ENCODE results near the gene ABCA2.

The ABCA2 gene

DNA sequence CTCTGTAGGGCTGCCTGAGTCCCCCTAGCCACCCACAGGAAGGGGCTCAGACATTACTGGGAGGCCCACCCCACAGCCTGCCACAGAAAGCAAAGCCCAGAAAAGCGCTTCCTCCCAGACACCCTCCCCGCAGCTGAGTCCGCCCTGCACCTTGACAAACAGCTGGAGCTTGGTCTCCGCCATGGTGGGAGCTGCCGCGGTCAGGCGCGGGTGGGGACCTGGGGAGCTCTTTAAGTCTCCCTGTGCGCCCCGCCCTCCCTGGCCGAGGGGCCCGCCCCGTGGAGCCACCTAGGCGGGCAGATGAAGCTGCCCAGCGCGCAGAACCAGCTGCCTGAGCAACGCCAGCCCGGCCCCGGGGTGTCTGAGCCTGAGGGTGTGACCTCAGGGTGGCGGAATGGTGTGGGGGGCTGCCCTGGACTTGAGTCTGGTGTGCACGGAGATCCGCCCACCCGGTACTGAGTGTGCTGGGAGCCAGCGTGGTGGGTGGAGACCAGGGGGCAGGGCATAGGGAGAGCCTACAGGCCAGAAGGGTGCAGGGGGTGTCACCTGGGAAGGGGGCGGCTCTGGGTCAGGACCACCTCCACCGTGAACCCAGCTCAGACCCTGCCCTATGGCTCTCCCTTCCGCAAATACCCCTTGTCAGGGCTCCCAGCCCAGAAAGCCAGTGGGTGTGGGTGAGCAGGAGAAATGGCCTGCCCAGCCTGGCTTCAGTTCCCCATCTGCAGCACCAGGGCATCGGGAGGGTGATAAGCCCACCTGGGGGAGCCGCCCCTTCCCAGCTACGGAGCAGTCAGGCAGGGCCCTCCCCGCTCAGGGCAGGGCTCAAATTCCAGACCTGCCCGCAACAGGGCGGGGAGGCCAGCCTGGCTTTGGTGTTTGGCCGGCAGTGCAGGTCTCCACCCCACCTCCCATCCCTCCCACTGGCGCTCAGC is 31.4 kb downstream of the ABCA2 start, which contains the start of gene CLIC3:
CLIC3 (minus strand) TSS at position 208 of the 932 bp plus-strand sequence; CDS start at position 183, 25 bp downstream.
- DNase-seq, result peak; percentile 39

GRCh38 chr9:136995772-136996311 is 32.2 kb downstream of the ABCA2 start:
- DNase-seq, result no peak

GRCh38 chr9:136995362-136995761 is 32.7 kb downstream of the ABCA2 start:
- no peak for DNase-seq

- DNase-seq, result no peak
These were observed 33.2 kb downstream of the ABCA2 start for GRCh38 chr9:136994888-136995230.

GRCh38 chr9:136994180-136994887 is 33.7 kb downstream of the ABCA2 start:
- DNase-seq, result no peak

DNA sequence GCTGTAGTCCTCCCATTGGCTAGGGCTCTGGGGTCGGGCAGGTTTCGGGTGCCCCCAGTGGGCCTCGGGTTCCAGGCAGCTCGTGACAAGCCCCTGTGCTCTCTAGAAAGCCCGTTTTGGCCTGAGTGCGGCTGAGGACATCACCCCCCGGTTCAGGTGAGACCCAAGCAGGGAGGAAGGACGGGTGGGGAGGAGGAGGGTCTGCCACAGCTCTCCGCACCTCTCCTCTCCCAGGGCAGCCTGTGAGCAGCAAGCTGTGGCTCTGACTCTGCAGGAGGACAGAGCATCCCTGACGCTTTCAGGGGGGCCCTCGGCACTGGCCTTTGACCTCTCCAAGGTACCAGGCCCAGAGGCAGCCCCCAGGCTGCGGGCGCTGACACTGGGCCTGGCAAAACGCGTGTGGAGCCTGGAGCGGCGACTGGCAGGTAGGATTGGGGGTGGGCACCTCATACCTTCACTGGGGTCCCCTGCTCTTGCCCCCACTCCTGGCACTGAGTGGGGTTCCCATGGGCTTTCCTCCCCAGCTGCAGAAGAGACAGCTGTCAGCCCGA is 35.1 kb downstream of the ABCA2 start:
- no peak for DNase-seq

DNA sequence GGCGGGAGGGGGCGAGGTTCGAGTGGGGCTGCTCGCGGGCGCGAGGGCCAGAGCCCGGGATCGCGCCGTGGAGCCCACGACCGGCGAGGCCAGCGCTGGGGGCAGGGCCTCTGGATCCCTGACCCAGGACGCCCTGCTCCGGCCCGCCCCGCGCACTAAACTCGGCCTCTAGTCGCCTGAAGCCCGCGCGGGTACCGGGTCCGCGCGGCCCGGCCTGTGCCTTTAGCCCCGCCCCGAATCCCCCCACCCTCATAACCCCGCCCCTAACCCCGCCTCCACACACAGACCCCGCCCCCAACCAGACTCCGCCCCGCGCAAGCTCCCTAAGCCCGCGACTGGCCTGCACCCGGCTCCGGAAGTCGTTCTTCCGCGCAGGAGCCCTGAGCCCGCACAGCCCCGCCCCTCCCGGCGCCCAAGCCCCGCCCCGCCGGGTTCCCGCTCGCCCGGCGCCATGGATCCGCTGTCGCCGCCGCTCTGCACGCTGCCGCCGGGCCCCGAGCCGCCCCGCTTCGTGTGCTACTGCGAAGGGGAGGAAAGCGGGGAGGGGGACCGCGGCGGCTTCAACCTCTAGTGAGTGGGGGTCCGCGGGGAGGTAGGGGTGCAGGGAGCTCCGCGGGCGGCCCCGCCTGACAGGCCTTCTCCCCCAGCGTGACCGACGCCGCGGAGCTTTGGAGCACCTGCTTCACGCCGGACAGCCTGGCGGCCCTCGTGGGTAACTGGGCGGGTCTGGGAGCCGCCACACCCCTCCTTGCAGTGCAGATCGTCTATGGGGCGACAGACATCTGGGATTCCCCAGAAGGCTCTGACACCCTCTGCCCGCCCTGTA is 35.8 kb downstream of the ABCA2 start, which contains the start of gene PAXX:
PAXX (plus strand) TSS at position 430 of the 826 bp plus-strand sequence; CDS start at position 452, 22 bp downstream.
- peak; percentile 86 for DNase-seq

DNA sequence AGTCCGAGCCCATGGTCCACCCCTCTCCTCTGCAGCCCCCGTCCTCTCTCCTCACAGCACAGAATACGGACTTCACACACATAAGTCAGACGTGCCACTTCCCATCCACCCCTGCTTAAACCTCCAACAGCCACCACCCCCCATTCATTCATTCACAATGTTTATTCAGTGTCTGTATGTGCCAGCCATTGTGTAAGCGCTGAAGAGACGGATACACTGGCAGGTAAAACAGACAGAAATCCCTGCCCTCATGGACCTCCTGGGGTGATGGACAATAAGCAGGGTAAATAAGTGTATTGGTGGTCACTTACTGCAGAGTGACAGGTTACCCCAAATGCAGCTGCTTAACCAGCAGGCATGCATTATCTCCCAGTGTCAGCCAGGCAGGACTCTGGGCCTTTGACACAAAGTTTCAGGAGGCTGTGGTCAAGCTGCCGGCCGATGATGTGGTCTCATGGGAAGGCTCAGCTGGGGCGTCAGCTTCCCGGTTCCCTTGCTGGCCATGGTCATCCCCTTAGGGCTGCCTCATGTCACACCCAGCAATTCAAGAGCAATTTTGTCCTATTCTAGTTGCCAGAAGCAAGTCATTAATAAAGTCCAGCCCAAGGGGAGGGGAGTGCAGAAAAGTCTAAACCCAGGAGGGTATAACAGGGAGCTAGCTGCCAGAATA is 37.7 kb downstream of the ABCA2 start:
- DNase-seq, result no peak

DNA sequence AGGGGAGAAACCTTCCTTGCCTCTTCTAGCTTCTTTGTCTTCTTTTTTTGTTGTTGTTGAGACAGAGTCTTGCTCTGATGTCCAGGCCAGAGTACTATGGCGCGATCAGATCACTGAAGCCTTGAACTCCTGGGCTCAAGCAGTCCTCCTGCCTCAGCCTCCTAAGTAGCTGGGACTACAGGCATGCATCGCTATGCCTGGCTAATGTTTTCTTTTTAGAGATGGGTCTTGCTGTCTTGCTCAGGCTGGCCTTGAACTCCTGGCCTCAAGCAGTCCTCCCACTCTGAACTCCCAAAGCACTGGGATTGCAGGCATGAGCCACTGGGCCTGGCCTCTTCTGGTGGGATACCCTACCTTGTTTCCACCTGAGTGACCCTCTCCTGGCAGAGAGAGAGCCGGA is 39.2 kb downstream of the ABCA2 start:
- no peak for DNase-seq

GRCh38 chr9:136985853-136986252 is 42.2 kb downstream of the ABCA2 start:
- DNase-seq, result no peak

- DNase-seq, result no peak
These were observed 42.9 kb downstream of the ABCA2 start for GRCh38 chr9:136985027-136985602.

DNA sequence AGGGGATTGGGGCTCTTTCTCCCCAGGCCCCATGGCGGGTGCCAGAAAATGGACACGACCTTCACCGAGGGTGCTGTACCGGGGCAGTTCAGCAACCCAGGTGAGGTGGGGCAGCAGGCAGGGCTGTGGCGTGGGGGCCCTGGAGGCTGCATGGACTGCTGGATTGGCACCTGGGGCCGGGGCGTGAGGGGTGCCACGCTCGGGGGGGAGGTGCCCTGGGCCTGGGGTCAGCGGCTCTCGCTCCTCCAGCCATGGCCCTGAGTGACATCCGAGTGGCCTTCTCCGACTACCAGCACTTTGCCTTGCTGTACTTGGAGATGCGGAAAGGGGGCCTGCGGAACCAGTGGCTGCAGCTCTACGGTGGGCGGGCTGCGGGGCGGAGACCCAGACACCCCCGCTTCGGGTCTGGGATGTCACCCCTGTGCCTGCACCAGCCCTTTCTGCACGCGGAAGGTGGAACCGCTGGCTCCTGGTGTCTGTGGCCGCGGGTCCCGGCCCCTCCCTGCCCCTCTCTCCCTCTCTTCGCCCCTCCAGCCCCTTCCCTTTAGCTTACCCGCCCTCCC is 43.5 kb downstream of the ABCA2 start:
- no peak for DNase-seq

GRCh38 chr9:136983656-136984314 is 44.3 kb downstream of the ABCA2 start:
- no peak for DNase-seq

DNA sequence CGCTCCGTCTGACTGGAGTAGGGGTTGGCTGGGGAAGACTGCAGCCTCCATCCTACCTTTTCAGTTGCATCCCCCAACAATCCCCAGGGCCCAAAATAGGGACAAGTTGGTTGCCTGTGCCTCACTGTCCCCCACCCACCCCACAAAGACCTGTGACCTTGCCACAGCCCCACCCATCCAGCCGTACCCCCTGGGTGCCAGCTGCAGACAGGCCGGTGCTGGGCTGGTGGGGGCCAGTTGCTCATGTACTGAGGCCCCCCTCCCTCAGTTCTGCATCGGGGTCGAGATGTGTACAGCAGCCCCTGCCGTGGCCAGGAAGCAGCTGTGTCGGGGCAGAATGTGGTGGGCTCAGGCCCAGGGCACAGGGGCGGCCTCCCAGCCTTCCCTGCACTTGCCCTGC is 44.9 kb downstream of the ABCA2 start:
- DNase-seq, result no peak

DNA sequence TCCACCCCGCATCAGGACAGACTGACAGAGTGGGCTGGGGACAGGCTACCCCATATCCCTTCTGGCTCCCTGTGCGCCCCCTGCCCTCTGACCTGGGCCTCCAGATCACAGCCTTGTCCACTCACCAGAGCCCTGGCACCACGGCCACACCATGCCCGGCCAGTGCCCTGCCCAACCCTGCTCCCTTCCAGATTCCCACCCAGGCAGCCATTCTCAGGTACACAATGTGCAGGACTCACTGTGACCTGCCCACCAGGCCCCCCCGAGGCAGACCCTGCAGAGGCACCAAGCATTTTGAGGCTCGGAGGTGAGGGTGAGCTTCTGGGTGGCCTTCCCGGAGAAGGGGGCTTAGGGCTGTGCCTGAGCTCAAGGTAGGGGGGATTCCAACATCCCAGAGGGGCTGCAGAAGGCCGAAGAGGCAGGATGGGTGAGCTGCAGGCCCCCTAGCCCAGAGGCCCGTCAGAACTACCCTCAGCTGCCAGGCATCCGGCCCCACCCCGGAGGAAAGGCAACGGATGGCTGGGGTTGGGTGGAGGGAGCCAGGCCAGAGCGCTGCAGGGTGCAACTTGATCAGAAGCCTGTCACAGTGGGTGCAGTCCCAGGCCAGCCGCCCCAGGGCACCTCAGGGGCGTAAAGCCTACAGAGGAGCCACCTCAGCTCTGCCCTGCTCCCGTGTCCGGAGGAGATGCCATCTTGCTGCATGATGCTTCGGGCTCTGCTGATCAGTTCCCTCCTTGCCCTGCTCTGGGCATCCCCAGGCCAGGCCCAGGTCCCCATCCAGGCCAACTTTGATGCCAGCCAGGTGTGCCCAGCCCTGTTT is 45.6 kb downstream of the ABCA2 start, which contains the start of gene LCNL1:
LCNL1 (plus strand) TSS at position 762 of the 820 bp plus-strand sequence. CDS start 594 bp downstream, outside the sequence.
- no peak for DNase-seq

- DNase-seq, result no peak
These were observed 46.3 kb downstream of the ABCA2 start for GRCh38 chr9:136981588-136982231.

DNA sequence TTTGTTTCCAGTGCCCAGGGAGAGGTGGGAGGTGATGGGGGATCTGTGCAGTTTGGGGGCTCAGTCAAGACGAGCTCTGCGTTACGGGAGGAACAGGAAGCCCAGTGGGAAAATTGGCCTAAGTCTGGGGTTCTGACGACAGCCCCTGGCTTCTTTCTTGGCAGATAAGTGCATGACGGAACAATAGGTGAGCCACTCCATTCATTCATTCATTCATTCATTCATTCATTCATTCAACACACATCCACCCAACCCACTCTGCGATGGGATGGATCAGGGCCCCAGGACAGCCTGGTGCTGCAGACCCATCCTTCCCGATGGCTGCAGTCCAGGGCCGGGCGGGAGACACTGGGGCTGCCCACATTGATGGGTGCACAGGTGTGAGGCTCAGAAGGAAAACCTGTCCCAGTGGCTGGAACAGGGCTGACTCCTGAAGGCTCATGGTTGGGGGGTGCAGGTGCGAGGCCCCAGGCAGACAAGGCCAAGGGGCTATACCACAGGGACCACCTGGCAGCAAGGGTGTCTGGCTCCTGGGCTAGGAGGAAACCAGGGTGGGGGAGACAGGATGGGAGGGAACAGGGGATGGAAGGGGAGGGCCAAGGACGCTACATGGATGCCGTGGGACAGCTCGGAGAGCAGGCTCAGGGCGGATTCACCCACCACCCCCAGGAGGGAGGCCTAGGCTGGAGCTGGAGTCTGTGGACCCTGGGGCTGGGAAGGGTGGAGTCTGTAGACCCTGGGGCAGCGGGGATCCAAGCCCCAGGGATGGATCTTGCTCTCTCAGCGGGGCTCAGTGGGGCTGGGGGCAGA is 47.2 kb downstream of the ABCA2 start:
- DNase-seq, result no peak
